ENCODE data around the gene TRAF1. TPM values are rescaled to one million over a fixed set of nuclear protein-coding genes. Genes with fewer than 3 reads are reported as not detected.

TRAF1 gene
- total and polyA plus RNA-seq, 10 of the 15 experiments (the other 5 are each of a cell fraction or from before 2014, with no cell fraction given): 13.8 to 163 (median 128) TPM

- TF ChIP-seq, protein P1, sequence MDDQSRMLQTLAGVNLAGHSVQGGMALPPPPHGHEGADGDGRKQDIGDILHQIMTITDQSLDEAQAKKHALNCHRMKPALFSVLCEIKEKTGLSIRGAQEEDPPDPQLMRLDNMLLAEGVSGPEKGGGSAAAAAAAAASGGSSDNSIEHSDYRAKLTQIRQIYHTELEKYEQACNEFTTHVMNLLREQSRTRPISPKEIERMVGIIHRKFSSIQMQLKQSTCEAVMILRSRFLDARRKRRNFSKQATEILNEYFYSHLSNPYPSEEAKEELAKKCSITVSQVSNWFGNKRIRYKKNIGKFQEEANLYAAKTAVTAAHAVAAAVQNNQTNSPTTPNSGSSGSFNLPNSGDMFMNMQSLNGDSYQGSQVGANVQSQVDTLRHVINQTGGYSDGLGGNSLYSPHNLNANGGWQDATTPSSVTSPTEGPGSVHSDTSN (IDR thresholded peaks at IDR 0.05; ENCODE audit: insufficient replicate concordance, low read depth, low read length): no peak
- TF ChIP-seq SMARCA5 (IDR thresholded peaks at IDR 0.05): peak; percentile 51; the same call in 1 of the 2 replicates
- TF ChIP-seq, protein P2, sequence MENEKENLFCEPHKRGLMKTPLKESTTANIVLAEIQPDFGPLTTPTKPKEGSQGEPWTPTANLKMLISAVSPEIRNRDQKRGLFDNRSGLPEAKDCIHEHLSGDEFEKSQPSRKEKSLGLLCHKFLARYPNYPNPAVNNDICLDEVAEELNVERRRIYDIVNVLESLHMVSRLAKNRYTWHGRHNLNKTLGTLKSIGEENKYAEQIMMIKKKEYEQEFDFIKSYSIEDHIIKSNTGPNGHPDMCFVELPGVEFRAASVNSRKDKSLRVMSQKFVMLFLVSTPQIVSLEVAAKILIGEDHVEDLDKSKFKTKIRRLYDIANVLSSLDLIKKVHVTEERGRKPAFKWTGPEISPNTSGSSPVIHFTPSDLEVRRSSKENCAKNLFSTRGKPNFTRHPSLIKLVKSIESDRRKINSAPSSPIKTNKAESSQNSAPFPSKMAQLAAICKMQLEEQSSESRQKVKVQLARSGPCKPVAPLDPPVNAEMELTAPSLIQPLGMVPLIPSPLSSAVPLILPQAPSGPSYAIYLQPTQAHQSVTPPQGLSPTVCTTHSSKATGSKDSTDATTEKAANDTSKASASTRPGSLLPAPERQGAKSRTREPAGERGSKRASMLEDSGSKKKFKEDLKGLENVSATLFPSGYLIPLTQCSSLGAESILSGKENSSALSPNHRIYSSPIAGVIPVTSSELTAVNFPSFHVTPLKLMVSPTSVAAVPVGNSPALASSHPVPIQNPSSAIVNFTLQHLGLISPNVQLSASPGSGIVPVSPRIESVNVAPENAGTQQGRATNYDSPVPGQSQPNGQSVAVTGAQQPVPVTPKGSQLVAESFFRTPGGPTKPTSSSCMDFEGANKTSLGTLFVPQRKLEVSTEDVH (IDR thresholded peaks at IDR 0.05; ENCODE audit: low read depth, partially characterized antibody): peak; percentile 40
- peak; percentile 71 for TF ChIP-seq BCL3 (IDR thresholded peaks at IDR 0.05; ENCODE audit: borderline replicate concordance, insufficient read depth, low read depth, low read length, poor library complexity, severe bottlenecking)
- no peak for TF ChIP-seq SREBF1 (IDR thresholded peaks at IDR 0.05; ENCODE audit: low read length)
- TF ChIP-seq SMC3 (IDR thresholded peaks at IDR 0.05; ENCODE audit: borderline replicate concordance, low read length): no peak
- peak; percentile 62; the same call in 1 of the 2 replicates for TF ChIP-seq ZNF687 (IDR thresholded peaks at IDR 0.05)
- TF ChIP-seq ZNF622 (IDR thresholded peaks at IDR 0.05): no peak
- no peak for TF ChIP-seq RELA (IDR thresholded peaks at IDR 0.05; ENCODE audit: borderline replicate concordance, partially characterized antibody)
- no peak for TF ChIP-seq ASH2L (IDR thresholded peaks at IDR 0.05; ENCODE audit: borderline replicate concordance, low read depth)
- 0 out of 2 replicates have a peak, but pooled peaks have one; percentile 5 for TF ChIP-seq CREM (IDR thresholded peaks at IDR 0.05; ENCODE audit: low read depth)
- no peak for TF ChIP-seq RBBP5 (conservative IDR thresholded peaks at IDR 0.05)
- TF ChIP-seq CREB1 (IDR thresholded peaks at IDR 0.05; ENCODE audit: low read depth): no peak
- no peak for TF ChIP-seq ETV6 (conservative IDR thresholded peaks at IDR 0.05 in 1 of 2, IDR thresholded peaks at IDR 0.05 in 1 of 2; ENCODE audit: borderline replicate concordance in 1 of 2, low read depth in 1 of 2)
- TF ChIP-seq NFYB (IDR thresholded peaks at IDR 0.05; ENCODE audit: insufficient read depth, low read depth, low read length): peak; percentile 92
- TF ChIP-seq, protein P3, sequence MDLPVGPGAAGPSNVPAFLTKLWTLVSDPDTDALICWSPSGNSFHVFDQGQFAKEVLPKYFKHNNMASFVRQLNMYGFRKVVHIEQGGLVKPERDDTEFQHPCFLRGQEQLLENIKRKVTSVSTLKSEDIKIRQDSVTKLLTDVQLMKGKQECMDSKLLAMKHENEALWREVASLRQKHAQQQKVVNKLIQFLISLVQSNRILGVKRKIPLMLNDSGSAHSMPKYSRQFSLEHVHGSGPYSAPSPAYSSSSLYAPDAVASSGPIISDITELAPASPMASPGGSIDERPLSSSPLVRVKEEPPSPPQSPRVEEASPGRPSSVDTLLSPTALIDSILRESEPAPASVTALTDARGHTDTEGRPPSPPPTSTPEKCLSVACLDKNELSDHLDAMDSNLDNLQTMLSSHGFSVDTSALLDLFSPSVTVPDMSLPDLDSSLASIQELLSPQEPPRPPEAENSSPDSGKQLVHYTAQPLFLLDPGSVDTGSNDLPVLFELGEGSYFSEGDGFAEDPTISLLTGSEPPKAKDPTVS (IDR thresholded peaks at IDR 0.05; ENCODE audit: low read depth, low read length): no peak
- TF ChIP-seq IKZF2 (IDR thresholded peaks at IDR 0.05): peak in 1 of 2 experiments; percentile 24; a peak in 1 of 4 replicates
These were observed 50.4 kb downstream of the TRAF1 start (continued) for GRCh38 chr9:120875954-120876841.
